SU-DHL-6 (cell line): Measurements from ENCODE around the gene TMEM213.

Experiments
- H2AFZ ChIP-seq: fragments of 200-600 bp; sonication (generic); 2 replicates; pipeline ENCODE4 v1.6.1; 2014; ENCODE audit warnings: low read depth, mild to moderate bottlenecking, moderate library complexity, mixed read lengths, antibody characterized with exemption, low read length; ENCODE audit not compliant: severe bottlenecking
- H3F3A ChIP-seq: fragments of 200-600 bp; shearing (Covaris generic); 2 replicates; pipeline ENCODE4 v1.6.0; 2016; ENCODE audit warnings: antibody characterized with exemption, mild to moderate bottlenecking; ENCODE audit not compliant: insufficient read depth
- H3K27ac ChIP-seq: fragments of 200-600 bp; sonication (generic); 2 replicates; pipeline ENCODE4 v1.5.1; 2016; ENCODE audit warnings: low read depth, mild to moderate bottlenecking, low read length, moderate library complexity, mixed read lengths
- H3K27me3 ChIP-seq: fragments of 200-600 bp; sonication (generic), shearing (Covaris generic); 2 replicates; pipeline ENCODE4 v1.6.0; 2014; ENCODE audit warnings: mild to moderate bottlenecking, low read length
- H3K36me3 ChIP-seq: fragments of 200-600 bp; sonication (generic); 2 replicates; pipeline ENCODE4 v1.6.1; 2014; ENCODE audit warnings: mild to moderate bottlenecking, low read length, mixed read lengths
- H3K4me2 ChIP-seq: fragments of 300-600, 200-600 bp; shearing (Covaris generic), sonication (generic); 2 replicates; pipeline ENCODE4 v1.6.0; 2014; ENCODE audit warnings: low read length, low read depth, mild to moderate bottlenecking; ENCODE audit not compliant: poor library complexity, severe bottlenecking
- H3K4me3 ChIP-seq: fragments of 200-600 bp; sonication (generic); 2 replicates; pipeline ENCODE4 v1.5.1; 2014; ENCODE audit warnings: antibody characterized with exemption, low read length, mild to moderate bottlenecking, mixed read lengths; ENCODE audit not compliant: insufficient read depth, poor library complexity, severe bottlenecking
- H3K79me2 ChIP-seq: fragments of 200-600 bp; sonication (generic); 2 replicates; pipeline ENCODE4 v1.6.1; 2014; ENCODE audit warnings: mild to moderate bottlenecking, low read length, moderate library complexity; ENCODE audit not compliant: insufficient read depth
- H3K9ac ChIP-seq: fragments of 200-600 bp; sonication (generic); 2 replicates; pipeline ENCODE4 v1.7.0; 2014; ENCODE audit warnings: mild to moderate bottlenecking, low read length
- H3K9me2 ChIP-seq: fragments of 200-600 bp; sonication (generic); replicated peaks from 2 replicates; pipeline ENCODE4 v1.6.1; 2014; ENCODE audit warnings: low read length; ENCODE audit not compliant: insufficient read depth
- H3K9me3 ChIP-seq: fragments of 200-600 bp; sonication (generic); 2 replicates; pipeline ENCODE4 v1.6.1; 2014; ENCODE audit warnings: low read length, mixed read lengths; ENCODE audit not compliant: insufficient read depth
- H4K20me1 ChIP-seq: fragments of 200-600 bp; sonication (generic); 2 replicates; pipeline ENCODE4 v1.6.1; 2014; ENCODE audit warnings: low read depth, mild to moderate bottlenecking, antibody characterized with exemption, low read length, moderate library complexity, mixed read lengths
- EZH2phosphoT487 ChIP-seq: fragments of 200-600 bp; sonication (generic), shearing (Covaris generic); conservative IDR thresholded peaks from 2 replicates; pipeline ENCODE4 v1.6.1; 2018; ENCODE audit warnings: mild to moderate bottlenecking, antibody characterized with exemption, low read length, moderate library complexity, mixed read lengths
- TF ChIP-seq, protein P1 (sequence below): fragments of 200-600 bp; sonication (generic); IDR thresholded peaks from one replicate; pipeline ENCODE4 v1.5.1; 2017; ENCODE audit warnings: antibody characterized with exemption, mild to moderate bottlenecking, low read length, moderate library complexity; ENCODE audit not compliant: insufficient read depth, poor library complexity, severe bottlenecking

The TMEM213 gene, protein sequence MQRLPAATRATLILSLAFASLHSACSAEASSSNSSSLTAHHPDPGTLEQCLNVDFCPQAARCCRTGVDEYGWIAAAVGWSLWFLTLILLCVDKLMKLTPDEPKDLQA

DNA sequence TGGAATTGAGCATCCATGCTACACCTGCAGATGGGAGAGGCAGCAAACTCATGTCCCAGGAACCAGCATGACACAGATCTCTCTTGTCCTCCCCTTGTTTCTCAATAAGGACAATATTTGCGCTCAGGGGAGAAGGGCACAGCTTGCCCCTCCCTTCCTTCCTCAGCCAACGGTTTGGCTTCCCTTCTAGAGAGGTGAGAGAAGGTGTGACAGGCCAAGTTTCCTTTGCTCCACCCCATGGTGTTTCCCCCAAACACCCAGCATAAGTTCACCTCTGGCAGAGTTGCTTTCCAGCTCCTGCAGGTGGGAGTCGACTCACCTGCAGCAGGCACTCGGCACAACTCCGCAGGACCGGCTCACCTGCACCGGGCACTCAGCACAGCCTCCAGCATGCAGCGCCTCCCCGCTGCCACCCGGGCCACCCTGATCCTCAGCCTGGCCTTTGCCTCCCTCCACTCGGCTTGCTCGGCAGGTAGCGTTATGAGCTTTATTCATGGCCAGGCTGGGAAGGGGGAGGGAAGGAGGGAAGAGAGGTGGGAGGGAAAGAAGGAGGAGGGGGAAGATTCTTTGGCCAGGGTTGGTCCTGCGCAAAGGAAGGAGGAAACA lies at the start of gene TMEM213, which contains the start of gene ATP6V0A4:
TMEM213 (plus strand) TSS at position 280 of the 606 bp plus-strand sequence; CDS start at position 391, 111 bp downstream.
ATP6V0A4 (minus strand) TSS at position 482 of the 606 bp plus-strand sequence. CDS start 26,949 bp downstream, outside the sequence.
- H3K27ac ChIP-seq: no peak within 1 kb of the TSS
- no peaks in the 10 kb centered on the region for H4K20me1 ChIP-seq
- no peaks in the 10 kb centered on the region for H3K27me3 ChIP-seq
- H2AFZ ChIP-seq: no peak within 1 kb of the TSS
- H3K36me3 ChIP-seq: no peaks in the 10 kb centered on the region
- H3K4me2 ChIP-seq: no peak within 1 kb of the TSS
- no peak within 1 kb of the TSS for H3K4me3 ChIP-seq
- no peaks in the 10 kb centered on the region for H3K9me3 ChIP-seq
- H3K9ac ChIP-seq: no peak within 1 kb of the TSS
- TF ChIP-seq, protein P1, sequence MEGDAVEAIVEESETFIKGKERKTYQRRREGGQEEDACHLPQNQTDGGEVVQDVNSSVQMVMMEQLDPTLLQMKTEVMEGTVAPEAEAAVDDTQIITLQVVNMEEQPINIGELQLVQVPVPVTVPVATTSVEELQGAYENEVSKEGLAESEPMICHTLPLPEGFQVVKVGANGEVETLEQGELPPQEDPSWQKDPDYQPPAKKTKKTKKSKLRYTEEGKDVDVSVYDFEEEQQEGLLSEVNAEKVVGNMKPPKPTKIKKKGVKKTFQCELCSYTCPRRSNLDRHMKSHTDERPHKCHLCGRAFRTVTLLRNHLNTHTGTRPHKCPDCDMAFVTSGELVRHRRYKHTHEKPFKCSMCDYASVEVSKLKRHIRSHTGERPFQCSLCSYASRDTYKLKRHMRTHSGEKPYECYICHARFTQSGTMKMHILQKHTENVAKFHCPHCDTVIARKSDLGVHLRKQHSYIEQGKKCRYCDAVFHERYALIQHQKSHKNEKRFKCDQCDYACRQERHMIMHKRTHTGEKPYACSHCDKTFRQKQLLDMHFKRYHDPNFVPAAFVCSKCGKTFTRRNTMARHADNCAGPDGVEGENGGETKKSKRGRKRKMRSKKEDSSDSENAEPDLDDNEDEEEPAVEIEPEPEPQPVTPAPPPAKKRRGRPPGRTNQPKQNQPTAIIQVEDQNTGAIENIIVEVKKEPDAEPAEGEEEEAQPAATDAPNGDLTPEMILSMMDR: no peak
- TF ChIP-seq EZH2phosphoT487: no peak
- no peaks in the 10 kb centered on the region for H3K9me2 ChIP-seq
- H3F3A ChIP-seq: no peaks in the 10 kb centered on the region
- H3K79me2 ChIP-seq: no peaks in the 10 kb centered on the region

DNA sequence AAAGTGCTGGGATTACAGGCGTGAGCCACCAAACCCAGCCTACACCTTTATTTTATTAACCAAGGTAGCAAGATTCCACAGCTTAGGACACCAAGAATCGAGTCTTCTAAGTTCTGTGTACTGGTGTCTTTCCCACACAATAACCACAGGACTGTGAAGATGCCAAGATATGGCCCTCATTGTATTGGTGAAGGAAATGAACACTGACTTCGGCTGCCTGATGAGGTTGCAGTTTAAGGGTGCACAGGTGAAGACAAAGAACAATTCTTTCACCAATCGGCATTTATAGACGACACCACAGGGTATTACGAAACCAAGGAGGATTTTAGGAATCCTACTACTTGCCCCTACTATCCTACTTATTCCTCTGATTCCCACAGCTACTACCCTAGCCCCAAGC lies 49.1 kb upstream of the TMEM213 start:
- Histone ChIP-seq H3K27me3 (no peaks in the 10 kb centered on the region), H3K36me3 (no peaks in the 10 kb centered on the region), H3K4me3 (no peak overlapping the region), H3K9ac (no peak overlapping the region), H3K4me2 (no peak overlapping the region), H4K20me1 (no peaks in the 10 kb centered on the region), H3F3A (no peaks in the 10 kb centered on the region), H2AFZ (no peak overlapping the region), H3K79me2 (no peaks in the 10 kb centered on the region), H3K9me3 (no peaks in the 10 kb centered on the region), H3K9me2 (no peaks in the 10 kb centered on the region), H3K27ac (no peak overlapping the region)
- no peak for TF ChIP-seq EZH2phosphoT487
- TF ChIP-seq, protein P1: no peak

DNA sequence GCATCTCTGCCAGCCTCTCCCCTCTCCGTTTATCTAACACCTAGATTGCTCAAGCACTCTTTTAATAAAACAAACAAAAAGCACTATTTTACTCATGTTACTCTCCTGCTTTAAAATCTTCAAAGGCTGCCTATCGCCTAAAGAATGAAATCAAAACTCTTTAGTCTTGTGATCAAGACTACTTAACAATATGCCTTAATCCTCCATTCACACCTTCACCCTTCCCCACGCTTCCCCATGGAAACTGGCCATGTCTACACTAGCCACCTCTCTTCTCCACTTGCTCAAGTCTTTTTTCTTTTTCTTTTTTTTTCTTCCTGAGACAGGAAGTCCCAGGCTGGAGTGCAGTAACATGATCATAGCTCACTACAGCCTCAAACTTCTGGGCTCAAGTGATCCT lies 47.8 kb upstream of the TMEM213 start:
- Histone ChIP-seq H3K36me3 (no peaks in the 10 kb centered on the region), H3K9me3 (no peaks in the 10 kb centered on the region), H3K4me3 (no peak overlapping the region), H3K27ac (no peak overlapping the region), H4K20me1 (no peaks in the 10 kb centered on the region), H3K27me3 (no peaks in the 10 kb centered on the region), H2AFZ (no peak overlapping the region), H3F3A (no peaks in the 10 kb centered on the region), H3K4me2 (no peak overlapping the region), H3K9me2 (no peaks in the 10 kb centered on the region), H3K79me2 (no peaks in the 10 kb centered on the region), H3K9ac (no peak overlapping the region)
- TF ChIP-seq, protein P1: no peak
- no peak for TF ChIP-seq EZH2phosphoT487
